ENCODE measurements around the gene NELL2. TPM values are rescaled to one million over a fixed set of nuclear protein-coding genes. Genes with fewer than 3 reads are reported as not detected.

Gene NELL2
- total and polyA plus RNA-seq, 2 donors from 2014 or later: 0.30 to 3.3 TPM

DNA sequence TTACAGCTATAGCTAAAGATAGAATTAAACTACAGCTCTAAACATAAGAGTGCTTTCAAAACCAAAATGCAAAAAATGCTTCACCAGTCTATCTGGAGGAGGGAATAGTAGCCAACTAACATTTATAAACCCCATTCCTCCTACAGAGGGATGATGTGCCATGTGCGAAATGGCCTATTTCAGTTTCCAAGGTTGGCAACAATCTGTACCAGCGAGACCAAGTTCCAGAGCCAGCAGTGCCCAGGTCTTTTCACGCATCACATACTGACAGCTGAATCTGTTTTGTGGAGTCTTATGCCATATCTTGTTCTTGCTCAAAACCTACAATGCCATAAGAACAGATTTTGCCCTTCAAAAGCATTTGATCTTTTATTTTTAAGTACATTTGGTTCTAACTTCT lies 24.5 kb downstream of the NELL2 start:
- no peaks in the 10 kb centered on the region for H3K9me3 ChIP-seq (ENCODE audit: control insufficient read depth in 2 of 3, insufficient read depth in 1 of 3, low read length in 3 of 3)
- H3K4me3 ChIP-seq (ENCODE audit: low read length in 3 of 3): no peak overlapping the region
- H3K9ac ChIP-seq (ENCODE audit: low read length in 3 of 3): no peak overlapping the region
- intact Hi-C loops (cut with DNase I): no loop called here
- H3K36me3 ChIP-seq (ENCODE audit: control insufficient read depth in 2 of 3, insufficient read depth in 3 of 3, low read length in 3 of 3): no peaks in the 10 kb centered on the region
- TF ChIP-seq, protein P1, sequence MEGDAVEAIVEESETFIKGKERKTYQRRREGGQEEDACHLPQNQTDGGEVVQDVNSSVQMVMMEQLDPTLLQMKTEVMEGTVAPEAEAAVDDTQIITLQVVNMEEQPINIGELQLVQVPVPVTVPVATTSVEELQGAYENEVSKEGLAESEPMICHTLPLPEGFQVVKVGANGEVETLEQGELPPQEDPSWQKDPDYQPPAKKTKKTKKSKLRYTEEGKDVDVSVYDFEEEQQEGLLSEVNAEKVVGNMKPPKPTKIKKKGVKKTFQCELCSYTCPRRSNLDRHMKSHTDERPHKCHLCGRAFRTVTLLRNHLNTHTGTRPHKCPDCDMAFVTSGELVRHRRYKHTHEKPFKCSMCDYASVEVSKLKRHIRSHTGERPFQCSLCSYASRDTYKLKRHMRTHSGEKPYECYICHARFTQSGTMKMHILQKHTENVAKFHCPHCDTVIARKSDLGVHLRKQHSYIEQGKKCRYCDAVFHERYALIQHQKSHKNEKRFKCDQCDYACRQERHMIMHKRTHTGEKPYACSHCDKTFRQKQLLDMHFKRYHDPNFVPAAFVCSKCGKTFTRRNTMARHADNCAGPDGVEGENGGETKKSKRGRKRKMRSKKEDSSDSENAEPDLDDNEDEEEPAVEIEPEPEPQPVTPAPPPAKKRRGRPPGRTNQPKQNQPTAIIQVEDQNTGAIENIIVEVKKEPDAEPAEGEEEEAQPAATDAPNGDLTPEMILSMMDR (IDR thresholded peaks at IDR 0.05; ENCODE audit: borderline replicate concordance, extremely low read depth, insufficient read depth): no peak
- H3K27ac ChIP-seq (ENCODE audit: low read depth in 2 of 2, low read length in 2 of 2): no peak overlapping the region
- H3K27me3 ChIP-seq (ENCODE audit: control insufficient read depth, insufficient read depth, low read length): no peaks in the 10 kb centered on the region
- DNase-seq: no peak
- no peak for FAIRE-seq
- no peaks in the 10 kb centered on the region for H3K4me1 ChIP-seq (ENCODE audit: control insufficient read depth in 2 of 3, insufficient read depth in 2 of 3, low read depth in 1 of 3, low read length in 3 of 3)

DNA sequence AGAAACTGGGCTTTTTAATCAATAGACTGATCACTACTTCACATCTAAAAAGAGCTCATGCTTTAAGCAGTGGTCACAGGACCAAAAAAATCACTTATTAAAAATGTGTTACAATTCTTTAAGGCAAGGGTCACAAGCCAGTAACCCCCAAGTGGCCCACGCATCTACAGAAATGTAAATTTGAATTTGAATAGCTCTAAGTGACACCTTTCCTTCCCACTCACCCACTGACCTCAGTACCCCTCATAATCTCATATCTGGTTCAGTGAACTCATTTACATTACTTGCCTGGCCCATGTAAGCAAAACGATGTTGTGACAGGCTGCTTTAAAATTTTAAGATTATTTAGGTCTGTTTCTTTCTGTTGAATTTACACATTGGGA lies 27.4 kb downstream of the NELL2 start:
- H3K27ac ChIP-seq (ENCODE audit: low read depth in 2 of 2, low read length in 2 of 2): no peak overlapping the region
- intact Hi-C loops (cut with DNase I): no loop called here
- H3K9me3 ChIP-seq (ENCODE audit: control insufficient read depth in 2 of 3, insufficient read depth in 1 of 3, low read length in 3 of 3): no peaks in the 10 kb centered on the region
- TF ChIP-seq, protein P1 (IDR thresholded peaks at IDR 0.05; ENCODE audit: borderline replicate concordance, extremely low read depth, insufficient read depth): no peak
- no peaks in the 10 kb centered on the region for H3K36me3 ChIP-seq (ENCODE audit: control insufficient read depth in 2 of 3, insufficient read depth in 3 of 3, low read length in 3 of 3)
- DNase-seq (no peak), FAIRE-seq (no peak)
- no peak overlapping the region for H3K9ac ChIP-seq (ENCODE audit: low read length in 3 of 3)
- no peaks in the 10 kb centered on the region for H3K27me3 ChIP-seq (ENCODE audit: control insufficient read depth, insufficient read depth, low read length)
- H3K4me1 ChIP-seq (ENCODE audit: control insufficient read depth in 2 of 3, insufficient read depth in 2 of 3, low read depth in 1 of 3, low read length in 3 of 3): no peaks in the 10 kb centered on the region
- no peak overlapping the region for H3K4me3 ChIP-seq (ENCODE audit: low read length in 3 of 3)

DNA sequence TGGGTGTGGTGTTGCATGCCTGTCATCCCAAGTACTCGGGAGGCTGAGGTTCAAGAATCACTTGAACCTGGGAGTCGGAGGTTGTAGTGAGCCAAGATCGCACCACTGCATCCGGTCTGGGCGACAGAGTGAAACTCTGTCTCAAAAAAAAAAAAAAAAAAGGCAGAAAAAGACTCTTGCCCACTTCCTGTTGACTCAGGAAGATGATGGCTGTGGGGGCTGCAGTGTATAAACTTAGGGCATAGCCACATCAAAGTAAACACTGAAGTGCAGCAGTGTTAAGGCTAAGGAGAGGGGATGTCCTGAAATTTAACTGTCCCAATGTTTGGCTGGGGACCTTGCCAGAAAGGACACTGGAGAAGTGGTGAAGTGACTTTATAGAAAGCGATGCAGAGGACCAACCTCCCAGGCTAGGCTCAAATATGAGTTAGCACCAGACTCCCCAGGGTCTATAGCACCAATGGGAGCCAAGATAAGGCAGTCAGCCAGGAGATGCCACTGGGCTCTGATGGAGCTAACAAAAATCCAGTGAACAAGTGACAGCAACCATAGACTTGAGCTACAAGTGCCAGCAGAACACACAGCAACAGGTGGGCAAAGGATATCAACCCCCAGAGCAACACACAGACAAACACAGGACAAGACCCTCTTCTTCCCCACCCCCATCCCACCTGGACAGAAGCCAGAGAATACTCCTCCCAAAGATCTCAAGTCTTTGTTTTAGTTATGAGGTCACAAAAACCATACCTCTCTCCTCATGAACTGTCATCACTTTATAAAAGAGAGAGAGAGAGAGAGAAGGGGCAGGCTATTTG lies 28.0 kb downstream of the NELL2 start:
- Histone ChIP-seq H3K9me3 (ENCODE audit: control insufficient read depth in 2 of 3, insufficient read depth in 1 of 3, low read length in 3 of 3) (no peaks in the 10 kb centered on the region), H3K4me1 (ENCODE audit: control insufficient read depth in 2 of 3, insufficient read depth in 2 of 3, low read depth in 1 of 3, low read length in 3 of 3) (no peaks in the 10 kb centered on the region), H3K4me3 (ENCODE audit: low read length in 3 of 3) (no peak overlapping the region), H3K27me3 (ENCODE audit: control insufficient read depth, insufficient read depth, low read length) (no peaks in the 10 kb centered on the region), H3K36me3 (ENCODE audit: control insufficient read depth in 2 of 3, insufficient read depth in 3 of 3, low read length in 3 of 3) (no peaks in the 10 kb centered on the region), H3K27ac (ENCODE audit: low read depth in 2 of 2, low read length in 2 of 2) (no peak overlapping the region), H3K9ac (ENCODE audit: low read length in 3 of 3) (no peak overlapping the region)
- no peak for DNase-seq
- TF ChIP-seq, protein P1 (IDR thresholded peaks at IDR 0.05; ENCODE audit: borderline replicate concordance, extremely low read depth, insufficient read depth): no peak
- FAIRE-seq: no peak
- intact Hi-C loops (cut with DNase I): no loop called here
